ENCODE measurements around the gene C11orf97.
"Not testable (repeated sequence)": the region's sequence is repeated elsewhere in the genome, so short reads cannot be mapped to it uniquely, and the experiment has no call there.

C11orf97 gene

GRCh38 chr11:94557992-94558391 lies 45.7 kb downstream of the C11orf97 start:
- Histone ChIP-seq H3K9me3 (ENCODE audit: control insufficient read depth, low read length) (no peaks in the 10 kb centered on the region), H3K36me3 (ENCODE audit: control insufficient read depth, insufficient read depth, low read length) (no peaks in the 10 kb centered on the region), H3K4me3 (ENCODE audit: extremely low read depth, insufficient read depth, low read length, poor library complexity, severe bottlenecking) (no peak overlapping the region), H3K27ac (ENCODE audit: low read depth, low read length, severe bottlenecking) (no peak overlapping the region), H3K4me1 (ENCODE audit: control insufficient read depth, insufficient read depth, low read length, poor library complexity, severe bottlenecking) (peaks cover 8% of the 10 kb centered on the region)
- no CpG with 5 or more reads among the region's 1 CpG for WGBS, 2 experiments (ENCODE audit: insufficient coverage in 2 of 2)

- 100% methylated on average over 1 of the region's 1 CpG for WGBS, 2 experiments (ENCODE audit: insufficient coverage in 2 of 2)
- H3K9me3 ChIP-seq (ENCODE audit: control insufficient read depth, low read length): no peaks in the 10 kb centered on the region
- H3K4me3 ChIP-seq (ENCODE audit: extremely low read depth, insufficient read depth, low read length, poor library complexity, severe bottlenecking): no peak overlapping the region
- no peak overlapping the region for H3K27ac ChIP-seq (ENCODE audit: low read depth, low read length, severe bottlenecking)
- no peaks in the 10 kb centered on the region for H3K36me3 ChIP-seq (ENCODE audit: control insufficient read depth, insufficient read depth, low read length)
- peaks cover 12% of the 10 kb centered on the region for H3K4me1 ChIP-seq (ENCODE audit: control insufficient read depth, insufficient read depth, low read length, poor library complexity, severe bottlenecking)
These were observed 46.2 kb downstream of the C11orf97 start for GRCh38 chr11:94558468-94558867.

GRCh38 chr11:94558932-94559331 lies 46.7 kb downstream of the C11orf97 start:
- H3K9me3 ChIP-seq (ENCODE audit: control insufficient read depth, low read length): no peaks in the 10 kb centered on the region

GRCh38 chr11:94559361-94559760 lies 47.1 kb downstream of the C11orf97 start:
- no peak overlapping the region for H3K4me3 ChIP-seq (ENCODE audit: extremely low read depth, insufficient read depth, low read length, poor library complexity, severe bottlenecking)
- 86% methylated on average over 1 of the region's 2 CpGs; no CpG with 5 or more reads in 1 of the 2 experiments for WGBS, 2 experiments (ENCODE audit: insufficient coverage in 2 of 2)
- H3K36me3 ChIP-seq (ENCODE audit: control insufficient read depth, insufficient read depth, low read length): no peaks in the 10 kb centered on the region
- H3K27ac ChIP-seq (ENCODE audit: low read depth, low read length, severe bottlenecking): no peak overlapping the region
- no peaks in the 10 kb centered on the region for H3K9me3 ChIP-seq (ENCODE audit: control insufficient read depth, low read length)
- peaks cover 19% of the 10 kb centered on the region for H3K4me1 ChIP-seq (ENCODE audit: control insufficient read depth, insufficient read depth, low read length, poor library complexity, severe bottlenecking)

More at GRCh38 chr11:94558932-94559331, 46.7 kb downstream of the C11orf97 start:
- WGBS, 2 experiments (ENCODE audit: insufficient coverage in 2 of 2): 82 to 100% methylated on average over 1 to 2 of the region's 4 CpGs
- no peak overlapping the region for H3K4me3 ChIP-seq (ENCODE audit: extremely low read depth, insufficient read depth, low read length, poor library complexity, severe bottlenecking)
- no peak overlapping the region for H3K27ac ChIP-seq (ENCODE audit: low read depth, low read length, severe bottlenecking)
- H3K36me3 ChIP-seq (ENCODE audit: control insufficient read depth, insufficient read depth, low read length): no peaks in the 10 kb centered on the region
- H3K4me1 ChIP-seq (ENCODE audit: control insufficient read depth, insufficient read depth, low read length, poor library complexity, severe bottlenecking): peaks cover 15% of the 10 kb centered on the region

- WGBS, 2 experiments (ENCODE audit: insufficient coverage in 2 of 2): 60 to 100% methylated on average over 1 to 3 of the region's 3 CpGs
- Histone ChIP-seq H3K4me3 (ENCODE audit: extremely low read depth, insufficient read depth, low read length, poor library complexity, severe bottlenecking) (no peak overlapping the region), H3K4me1 (ENCODE audit: control insufficient read depth, insufficient read depth, low read length, poor library complexity, severe bottlenecking) (peaks cover 19% of the 10 kb centered on the region), H3K27ac (ENCODE audit: low read depth, low read length, severe bottlenecking) (peak overlapping the region; percentile 6), H3K36me3 (ENCODE audit: control insufficient read depth, insufficient read depth, low read length) (no peaks in the 10 kb centered on the region), H3K9me3 (ENCODE audit: control insufficient read depth, low read length) (no peaks in the 10 kb centered on the region)
These were observed 48.6 kb downstream of the C11orf97 start for GRCh38 chr11:94560834-94561233.

GRCh38 chr11:94563176-94563847 lies 51.1 kb downstream of the C11orf97 start:
- Histone ChIP-seq H3K27ac (ENCODE audit: low read depth, low read length, severe bottlenecking) (peak overlapping the region; percentile 42), H3K4me1 (ENCODE audit: control insufficient read depth, insufficient read depth, low read length, poor library complexity, severe bottlenecking) (peaks cover 19% of the 10 kb centered on the region), H3K36me3 (ENCODE audit: control insufficient read depth, insufficient read depth, low read length) (no peaks in the 10 kb centered on the region), H3K4me3 (ENCODE audit: extremely low read depth, insufficient read depth, low read length, poor library complexity, severe bottlenecking) (no peak overlapping the region), H3K9me3 (ENCODE audit: control insufficient read depth, low read length) (no peaks in the 10 kb centered on the region)
- 80 to 88% methylated on average over 1 of the region's 4 CpGs for WGBS, 2 experiments (ENCODE audit: insufficient coverage in 2 of 2)

GRCh38 chr11:94563848-94564467 lies 51.7 kb downstream of the C11orf97 start:
- WGBS, 2 experiments (ENCODE audit: insufficient coverage in 2 of 2): 75 to 88% methylated on average over 2 to 4 of the region's 8 CpGs
- peak overlapping the region; percentile 42 for H3K27ac ChIP-seq (ENCODE audit: low read depth, low read length, severe bottlenecking)

GRCh38 chr11:94567181-94567670 lies 55.0 kb downstream of the C11orf97 start, which contains the start of gene PIWIL4:
TSS of gene PIWIL4 (plus strand) at chr11:94567368. CDS start at chr11:94567519, 151 bp downstream.
- H3K36me3 ChIP-seq (ENCODE audit: control insufficient read depth, insufficient read depth, low read length): no peaks in the 10 kb centered on the region
- no peak within 1 kb of the TSS for H3K27ac ChIP-seq (ENCODE audit: low read depth, low read length, severe bottlenecking)
- H3K4me1 ChIP-seq (ENCODE audit: control insufficient read depth, insufficient read depth, low read length, poor library complexity, severe bottlenecking): peaks cover 16% of the 10 kb centered on the region
- no peak within 1 kb of the TSS for H3K4me3 ChIP-seq (ENCODE audit: extremely low read depth, insufficient read depth, low read length, poor library complexity, severe bottlenecking)
- H3K9me3 ChIP-seq (ENCODE audit: control insufficient read depth, low read length): no peaks in the 10 kb centered on the region
- WGBS, 2 experiments (ENCODE audit: insufficient coverage in 2 of 2): 94 to 96% methylated on average over 25 of the region's 25 CpGs

More at GRCh38 chr11:94563848-94564467, 51.7 kb downstream of the C11orf97 start:
- H3K36me3 ChIP-seq (ENCODE audit: control insufficient read depth, insufficient read depth, low read length): no peaks in the 10 kb centered on the region
- no peak overlapping the region for H3K4me3 ChIP-seq (ENCODE audit: extremely low read depth, insufficient read depth, low read length, poor library complexity, severe bottlenecking)
- peaks cover 19% of the 10 kb centered on the region for H3K4me1 ChIP-seq (ENCODE audit: control insufficient read depth, insufficient read depth, low read length, poor library complexity, severe bottlenecking)
- no peaks in the 10 kb centered on the region for H3K9me3 ChIP-seq (ENCODE audit: control insufficient read depth, low read length)

GRCh38 chr11:94568200-94568599 lies 55.9 kb downstream of the C11orf97 start:
- Histone ChIP-seq H3K9me3 (ENCODE audit: control insufficient read depth, low read length) (no peaks in the 10 kb centered on the region), H3K4me3 (ENCODE audit: extremely low read depth, insufficient read depth, low read length, poor library complexity, severe bottlenecking) (no peak overlapping the region), H3K36me3 (ENCODE audit: control insufficient read depth, insufficient read depth, low read length) (no peaks in the 10 kb centered on the region), H3K4me1 (ENCODE audit: control insufficient read depth, insufficient read depth, low read length, poor library complexity, severe bottlenecking) (peaks cover 9% of the 10 kb centered on the region), H3K27ac (ENCODE audit: low read depth, low read length, severe bottlenecking) (no peak overlapping the region)
- 60 to 96% methylated on average over 1 to 3 of the region's 5 CpGs for WGBS, 2 experiments (ENCODE audit: insufficient coverage in 2 of 2)

- no peaks in the 10 kb centered on the region for H3K36me3 ChIP-seq (ENCODE audit: control insufficient read depth, insufficient read depth, low read length)
- no peak overlapping the region for H3K27ac ChIP-seq (ENCODE audit: low read depth, low read length, severe bottlenecking)
- peaks cover 6% of the 10 kb centered on the region for H3K4me1 ChIP-seq (ENCODE audit: control insufficient read depth, insufficient read depth, low read length, poor library complexity, severe bottlenecking)
- H3K4me3 ChIP-seq (ENCODE audit: extremely low read depth, insufficient read depth, low read length, poor library complexity, severe bottlenecking): no peak overlapping the region
- 63 to 75% methylated on average over 2 of the region's 4 CpGs for WGBS, 2 experiments (ENCODE audit: insufficient coverage in 2 of 2)
- H3K9me3 ChIP-seq (ENCODE audit: control insufficient read depth, low read length): no peaks in the 10 kb centered on the region
These were observed 56.5 kb downstream of the C11orf97 start for GRCh38 chr11:94568717-94569116.

GRCh38 chr11:94572975-94573374 lies 60.7 kb downstream of the C11orf97 start:
- H3K9me3 ChIP-seq (ENCODE audit: control insufficient read depth, low read length); H3K4me1 ChIP-seq (ENCODE audit: control insufficient read depth, insufficient read depth, low read length, poor library complexity, severe bottlenecking); H3K36me3 ChIP-seq (ENCODE audit: control insufficient read depth, insufficient read depth, low read length); H3K27ac ChIP-seq (ENCODE audit: low read depth, low read length, severe bottlenecking); H3K4me3 ChIP-seq (ENCODE audit: extremely low read depth, insufficient read depth, low read length, poor library complexity, severe bottlenecking): not testable (repeated sequence)
- WGBS, 2 experiments (ENCODE audit: insufficient coverage in 2 of 2): no CpG with 5 or more reads among the region's 2 CpGs
